Body of pancreas (tissue), 4 donors: Measurements from ENCODE around the gene JAGN1. TPM values are rescaled to one million over a fixed set of nuclear protein-coding genes. Genes with fewer than 3 reads are reported as not detected.
A peak's percentile ranks its signal among the peaks of the same experiment; 100 is the strongest.

Experiments
- ATAC-seq: fragments of 150-250 bp; one replicate; pipeline ENCODE4 v1.9.1; 2016
- DNase-seq, 4 donors: peaks; one replicate each; pipeline ENCODE4 v3.0.0-alpha.2; 2019
- H3K27ac ChIP-seq, 4 donors: fragments of 200-600 bp; sonication (generic); 1 replicate in 3 of 4; 2 replicates in 1 of 4; pipeline versions ENCODE4 v1.5.1 to v1.6.1; 2016 to 2019; ENCODE audit warnings: mild to moderate bottlenecking in 1 of 4, mixed read lengths in 1 of 4, moderate library complexity in 1 of 4
- H3K27me3 ChIP-seq, 2 donors: fragments of 200-600 bp; sonication (generic); one replicate each; pipeline ENCODE4 v1.6.0; 2016; ENCODE audit warnings: mild to moderate bottlenecking in 1 of 2
- H3K36me3 ChIP-seq, 2 donors: fragments of 200-600 bp; sonication (generic); replicated peaks in 1 of 2; 2 replicates each; pipeline ENCODE4 v1.5.1; 2016; ENCODE audit warnings: low read depth in 2 of 2; ENCODE audit not compliant: insufficient read depth in 1 of 2
- H3K4me1 ChIP-seq: fragments of 200-600 bp; sonication (generic); one replicate; pipeline ENCODE4 v1.6.0; 2016
- H3K4me3 ChIP-seq, 2 donors: fragments of 200-600 bp; sonication (generic); 1 replicate in 1 of 2; 2 replicates in 1 of 2; pipeline ENCODE4 v1.5.1; 2016 to 2019
- H3K9me3 ChIP-seq, 3 donors: fragments of 200-600 bp; sonication (generic); 1 replicate in 2 of 3; 2 replicates in 1 of 3; pipeline ENCODE4 v1.5.1; 2016
- CTCF ChIP-seq, 7 experiments: fragments of 450-650 bp in 4 of 7; fragments of 200-600 bp in 3 of 7; sonication (generic) in 3 of 7; IDR thresholded peaks; one replicate each; pipeline ENCODE4 v1.5.1; 2016 to 2019; ENCODE audit warnings: antibody characterized with exemption in 7 of 7
- POLR2A ChIP-seq, 3 donors: fragments of 450-650 bp; IDR thresholded peaks; one replicate each; pipeline ENCODE4 v1.6.1; 2016; ENCODE audit warnings: antibody characterized with exemption in 3 of 3, mild to moderate bottlenecking in 2 of 3
- WGBS, 2 donors: methylation state at CpG; one replicate each; pipeline ENCODE4 v1.1.5; 2017; 5-methylcytosine and 5-hydroxymethylcytosine counted together
- intact Hi-C: fragments of 100-400 bp; cut with DNase I; formaldehyde crosslinking; loops from one replicate; pipeline ENCODE4 v1.15.1; 2023
- total RNA-seq, 2 donors: library from RNA; depleted of rRNA; stranded (reverse); fragments of >200 nt; gene quantifications; one replicate each; pipeline ENCODE4 v1.1.0, GENCODE V29; 2016

Gene JAGN1
- total RNA-seq, 2 donors from 2014 or later = 5.6 to 19.7 TPM

GRCh38 chr3:9911863-9912262 lies 21.5 kb downstream of the JAGN1 start:
- no peak for TF ChIP-seq POLR2A (IDR thresholded peaks at IDR 0.05)
- TF ChIP-seq CTCF (IDR thresholded peaks at IDR 0.05) = no peak

GRCh38 chr3:9912294-9912935 lies 22.0 kb downstream of the JAGN1 start:
- ATAC-seq (no peak), DNase-seq (no peak)
- H3K4me1 ChIP-seq = peaks cover 36% of the 10 kb centered on the region
- H3K4me3 ChIP-seq = no peak overlapping the region
- no peaks in the 10 kb centered on the region for H3K36me3 ChIP-seq
- H3K27me3 ChIP-seq = no peaks in the 10 kb centered on the region
- TF ChIP-seq CTCF (IDR thresholded peaks at IDR 0.05) (no peak), POLR2A (IDR thresholded peaks at IDR 0.05) (no peak)
- H3K9me3 ChIP-seq = no peaks in the 10 kb centered on the region
- 74 to 80% methylated on average over 7 of the region's 7 CpGs for WGBS, 2 donors
- H3K27ac ChIP-seq = no peak overlapping the region
- intact Hi-C loops = no loop called here

More at GRCh38 chr3:9911863-9912262, 21.5 kb downstream of the JAGN1 start:
- intact Hi-C loops = no loop called here
- DNase-seq = no peak
- Histone ChIP-seq H3K9me3 (no peaks in the 10 kb centered on the region), H3K4me1 (peaks cover 32% of the 10 kb centered on the region), H3K27ac (no peak overlapping the region), H3K4me3 (no peak overlapping the region), H3K27me3 (no peaks in the 10 kb centered on the region), H3K36me3 (no peaks in the 10 kb centered on the region)
- no peak for ATAC-seq
- WGBS, 2 donors = 80 to 95% methylated on average over 8 of the region's 8 CpGs

GRCh38 chr3:9913601-9914000 lies 23.2 kb downstream of the JAGN1 start:
- peaks cover 48% of the 10 kb centered on the region for H3K4me1 ChIP-seq

GRCh38 chr3:9914011-9914410 lies 23.6 kb downstream of the JAGN1 start:
- no peak for TF ChIP-seq POLR2A (IDR thresholded peaks at IDR 0.05)
- TF ChIP-seq CTCF (IDR thresholded peaks at IDR 0.05) = no peak
- Histone ChIP-seq H3K9me3 (no peaks in the 10 kb centered on the region), H3K27ac (peak overlapping the region in 2 of 4 donors; percentile 19 to 93), H3K27me3 (no peaks in the 10 kb centered on the region), H3K4me1 (peaks cover 49% of the 10 kb centered on the region), H3K36me3 (no peaks in the 10 kb centered on the region), H3K4me3 (no peak overlapping the region)
- intact Hi-C loops = no loop called here
- WGBS, 2 donors = 12 to 44% methylated on average over 1 of the region's 1 CpG
- DNase-seq = peak in 1 of 4 donors; percentile 24
- no peak for ATAC-seq

More at GRCh38 chr3:9913601-9914000, 23.2 kb downstream of the JAGN1 start:
- 69 to 70% methylated on average over 5 of the region's 5 CpGs for WGBS, 2 donors
- DNase-seq (peak in 1 of 4 donors; percentile 19), ATAC-seq (no peak)
- H3K36me3 ChIP-seq = no peaks in the 10 kb centered on the region
- peak overlapping the region in 2 of 4 donors; percentile 19 to 93 for H3K27ac ChIP-seq
- intact Hi-C loops = no loop called here
- H3K9me3 ChIP-seq = no peaks in the 10 kb centered on the region
- no peak overlapping the region for H3K4me3 ChIP-seq
- no peaks in the 10 kb centered on the region for H3K27me3 ChIP-seq
- TF ChIP-seq POLR2A (IDR thresholded peaks at IDR 0.05) = no peak
- no peak for TF ChIP-seq CTCF (IDR thresholded peaks at IDR 0.05)
